HepG2 (cell line): ENCODE measurements around the gene PALM. TPM values are rescaled to one million over a fixed set of nuclear protein-coding genes. Genes with fewer than 3 reads are reported as not detected.

ENCODE experiments used
- ARID2 ChIP-seq: sonication (generic); formaldehyde crosslinking; IDR thresholded peaks from 2 replicates; pipeline ENCODE4 v1.8.1; 2022; ENCODE audit warnings: mild to moderate bottlenecking, missing genetic modification reagents, borderline replicate concordance
- ATF7 ChIP-seq, 2 experiments: fragments of 450-650 bp in 1 of 2; sonication (generic) in 1 of 2; formaldehyde crosslinking in 1 of 2; IDR thresholded peaks; 2 replicates each; pipeline versions ENCODE4 v1.4.0 to v1.6.1; 2016 to 2020; ENCODE audit warnings: antibody characterized with exemption in 1 of 2, mild to moderate bottlenecking in 1 of 2, missing genetic modification reagents in 1 of 2
- BHLHE40 ChIP-seq: IDR thresholded peaks from 2 replicates; pipeline ENCODE4 v1.6.1; 2011; ENCODE audit warnings: low read length, improper control_type of control experiment
- DDIT3 ChIP-seq: sonication (generic); formaldehyde crosslinking; IDR thresholded peaks from 2 replicates; pipeline ENCODE4 v1.4.0; 2020; ENCODE audit warnings: mild to moderate bottlenecking, missing genetic modification reagents
- EP300 ChIP-seq, 3 experiments: sonication (generic) in 1 of 3; formaldehyde crosslinking in 1 of 3; IDR thresholded peaks; 2 replicates each; pipeline versions ENCODE4 v1.5.1 to v1.6.1; 2011 to 2020; ENCODE audit warnings: low read depth in 2 of 3, low read length in 2 of 3, borderline replicate concordance in 1 of 3, improper control_type of control experiment in 1 of 3, mild to moderate bottlenecking in 1 of 3, missing genetic modification reagents in 1 of 3, moderate library complexity in 1 of 3
- HOXA7 ChIP-seq: sonication (generic); formaldehyde crosslinking; IDR thresholded peaks from 2 replicates; pipeline ENCODE4 v1.8.1; 2022; ENCODE audit warnings: mild to moderate bottlenecking, missing genetic modification reagents, moderate library complexity
- IRF2 ChIP-seq: IDR thresholded peaks from 2 replicates; pipeline ENCODE4 v1.6.1; 2018; ENCODE audit warnings: missing genetic modification reagents, missing compliant biosample characterization
- MBNL3 ChIP-seq: fragments of 250-450 bp; sonication (Bioruptor Pico); conservative IDR thresholded peaks from 2 replicates; pipeline ENCODE4 v1.8.0; 2022; ENCODE audit warnings: mild to moderate bottlenecking, inconsistent platforms
- SKIL ChIP-seq: sonication (generic); formaldehyde crosslinking; IDR thresholded peaks from 2 replicates; pipeline ENCODE4 v1.8.0; 2022; ENCODE audit warnings: missing genetic modification reagents, mild to moderate bottlenecking, moderate library complexity, borderline replicate concordance
- SMAD1 ChIP-seq: sonication (generic); formaldehyde crosslinking; IDR thresholded peaks from 2 replicates; pipeline ENCODE4 v1.4.0; 2020; ENCODE audit warnings: missing genetic modification reagents, low read depth, mild to moderate bottlenecking, borderline replicate concordance
- ZBTB2 ChIP-seq: sonication (generic); formaldehyde crosslinking; IDR thresholded peaks from 2 replicates; pipeline ENCODE4 v1.8.0; 2022; ENCODE audit warnings: low read depth, missing genetic modification reagents
- ZMAT3 ChIP-seq: sonication (generic); formaldehyde crosslinking; conservative IDR thresholded peaks from 2 replicates; pipeline ENCODE4 v1.7.0; 2021; ENCODE audit warnings: missing genetic modification reagents
- ZNF17 ChIP-seq: sonication (generic); formaldehyde crosslinking; IDR thresholded peaks from 2 replicates; pipeline ENCODE4 v1.5.0; 2020; ENCODE audit warnings: mild to moderate bottlenecking, missing genetic modification reagents
- ZNF367 ChIP-seq: sonication (generic); formaldehyde crosslinking; IDR thresholded peaks from 2 replicates; pipeline ENCODE4 v1.4.0; 2020; ENCODE audit warnings: missing genetic modification reagents, borderline replicate concordance
- ZNF446 ChIP-seq: sonication (generic); formaldehyde crosslinking; IDR thresholded peaks from 2 replicates; pipeline ENCODE4 v1.5.0; 2020; ENCODE audit warnings: mild to moderate bottlenecking, missing genetic modification reagents
- polyA plus RNA-seq, 8 experiments: library from polyadenylated mRNA; depleted of rRNA in 3 of 8; stranded (reverse) in 7 of 8; unstranded in 1 of 8; fragments of >200 nt; fragmentation: Illumina TruSeq in 4 of 8; extraction: Trizol in 4 of 8; gene quantifications; 2 replicates each; pipeline versions ENCODE4 v1.2.1 to v1.2.3, GENCODE V29; 2011 to 2016; ENCODE audit warnings: low read depth in 4 of 8, missing spikeins in 1 of 8, mixed read lengths in 1 of 8; ENCODE audit not compliant: insufficient read depth in 1 of 8
- total RNA-seq, 5 experiments: library from RNA; depleted of rRNA; stranded (reverse); fragments of >200 nt; fragmentation: Illumina TruSeq; extraction: Trizol; gene quantifications; 2 replicates each; pipeline ENCODE4 v1.2.3, GENCODE V29; 2016; ENCODE audit warnings: low read depth in 1 of 5
- TF ChIP-seq, protein P1 (sequence below): sonication (generic); formaldehyde crosslinking; IDR thresholded peaks from 2 replicates; pipeline ENCODE4 v1.5.0; 2020; ENCODE audit warnings: missing genetic modification reagents, mild to moderate bottlenecking, borderline replicate concordance
- TF ChIP-seq, protein P2 (sequence below): IDR thresholded peaks from 2 replicates; pipeline ENCODE4 v1.6.1; 2012; ENCODE audit warnings: inconsistent platforms
- TF ChIP-seq, protein P3 (sequence below): sonication (generic); formaldehyde crosslinking; IDR thresholded peaks from 2 replicates; pipeline ENCODE4 v1.4.0; 2020; ENCODE audit warnings: missing genetic modification reagents
- TF ChIP-seq, protein P4 (sequence below): sonication (generic); formaldehyde crosslinking; IDR thresholded peaks from 2 replicates; pipeline ENCODE4 v1.5.0; 2020; ENCODE audit warnings: missing genetic modification reagents, mild to moderate bottlenecking, borderline replicate concordance

The PALM gene
- total and polyA plus RNA-seq, 2 of the 13 experiments (the other 11 are each of a cell fraction or from before 2014, with no cell fraction given): 4.0 to 9.7 TPM

DNA sequence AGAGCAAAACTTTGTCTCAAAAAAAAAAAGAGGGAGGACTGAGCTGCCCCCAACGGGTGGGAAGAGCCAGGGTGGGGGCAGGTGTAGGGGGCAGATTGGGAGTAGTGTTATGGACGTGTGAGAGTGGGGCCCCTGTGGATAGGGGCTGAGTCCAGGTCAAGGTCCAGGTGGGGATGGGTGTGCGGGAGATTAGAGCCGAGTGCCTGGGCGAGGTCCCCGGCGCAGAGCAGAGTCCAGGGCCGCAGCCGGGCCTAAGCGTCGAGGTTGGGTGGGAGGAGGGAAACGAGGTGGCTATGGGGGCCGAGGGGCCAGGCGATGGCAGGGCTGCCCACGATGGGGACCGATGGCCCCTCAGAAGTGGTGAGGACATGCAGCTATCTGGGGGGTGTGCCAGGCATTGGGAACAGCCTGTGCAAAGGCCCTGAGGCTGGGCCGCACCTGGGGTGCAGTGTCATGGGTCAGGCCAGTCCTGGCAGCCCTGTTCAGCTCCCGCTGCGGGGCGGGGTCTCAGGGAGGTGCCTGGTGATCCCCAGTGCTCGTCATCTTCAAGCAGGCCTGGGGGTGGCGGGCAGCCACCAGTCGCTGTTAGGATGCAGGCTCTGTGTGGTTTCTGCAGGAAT lies 29.9 kb downstream of the PALM start (continued):
- TF ChIP-seq ATF7 (IDR thresholded peaks at IDR 0.05) (no peak), ATF7 (CRISPR knock-in tag; IDR thresholded peaks at IDR 0.05) (no peak), SKIL (CRISPR knock-in tag) (peak; percentile 90), ZNF367 (no peak), DDIT3 (CRISPR knock-in tag) (no peak), ZNF446 (CRISPR knock-in tag) (peak; percentile 67; the same call in 1 of the 2 replicates), BHLHE40 (peak; percentile 67; the same call in 1 of the 2 replicates), ZNF17 (CRISPR knock-in tag) (no peak), EP300 (IDR thresholded peaks at IDR 0.05; ENCODE audit: low read depth in 2 of 2, low read length in 2 of 2) (peak; percentile 84 to 91; a peak in 3 of 4 replicates), EP300 (CRISPR knock-in tag; IDR thresholded peaks at IDR 0.05; ENCODE audit: borderline replicate concordance) (peak; percentile 91), HOXA7 (CRISPR knock-in tag) (no peak), SMAD1 (CRISPR knock-in tag) (no peak), ZMAT3 (CRISPR knock-in tag) (peak; percentile 58), ARID2 (CRISPR knock-in tag) (peak; percentile 63; the same call in 1 of the 2 replicates), MBNL3 (CRISPR knock-in tag) (no peak), ZBTB2 (no peak), IRF2 (CRISPR knock-in tag) (peak; percentile 72)
- TF ChIP-seq, protein P1, sequence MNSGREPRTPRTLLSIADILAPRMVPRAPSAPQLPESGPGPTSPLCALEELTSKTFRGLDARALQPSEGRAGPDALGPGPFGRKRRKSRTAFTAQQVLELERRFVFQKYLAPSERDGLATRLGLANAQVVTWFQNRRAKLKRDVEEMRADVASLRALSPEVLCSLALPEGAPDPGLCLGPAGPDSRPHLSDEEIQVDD (CRISPR knock-in tag): no peak
- TF ChIP-seq, protein P2, sequence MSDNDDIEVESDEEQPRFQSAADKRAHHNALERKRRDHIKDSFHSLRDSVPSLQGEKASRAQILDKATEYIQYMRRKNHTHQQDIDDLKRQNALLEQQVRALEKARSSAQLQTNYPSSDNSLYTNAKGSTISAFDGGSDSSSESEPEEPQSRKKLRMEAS: peak; percentile 96
- TF ChIP-seq, protein P3, sequence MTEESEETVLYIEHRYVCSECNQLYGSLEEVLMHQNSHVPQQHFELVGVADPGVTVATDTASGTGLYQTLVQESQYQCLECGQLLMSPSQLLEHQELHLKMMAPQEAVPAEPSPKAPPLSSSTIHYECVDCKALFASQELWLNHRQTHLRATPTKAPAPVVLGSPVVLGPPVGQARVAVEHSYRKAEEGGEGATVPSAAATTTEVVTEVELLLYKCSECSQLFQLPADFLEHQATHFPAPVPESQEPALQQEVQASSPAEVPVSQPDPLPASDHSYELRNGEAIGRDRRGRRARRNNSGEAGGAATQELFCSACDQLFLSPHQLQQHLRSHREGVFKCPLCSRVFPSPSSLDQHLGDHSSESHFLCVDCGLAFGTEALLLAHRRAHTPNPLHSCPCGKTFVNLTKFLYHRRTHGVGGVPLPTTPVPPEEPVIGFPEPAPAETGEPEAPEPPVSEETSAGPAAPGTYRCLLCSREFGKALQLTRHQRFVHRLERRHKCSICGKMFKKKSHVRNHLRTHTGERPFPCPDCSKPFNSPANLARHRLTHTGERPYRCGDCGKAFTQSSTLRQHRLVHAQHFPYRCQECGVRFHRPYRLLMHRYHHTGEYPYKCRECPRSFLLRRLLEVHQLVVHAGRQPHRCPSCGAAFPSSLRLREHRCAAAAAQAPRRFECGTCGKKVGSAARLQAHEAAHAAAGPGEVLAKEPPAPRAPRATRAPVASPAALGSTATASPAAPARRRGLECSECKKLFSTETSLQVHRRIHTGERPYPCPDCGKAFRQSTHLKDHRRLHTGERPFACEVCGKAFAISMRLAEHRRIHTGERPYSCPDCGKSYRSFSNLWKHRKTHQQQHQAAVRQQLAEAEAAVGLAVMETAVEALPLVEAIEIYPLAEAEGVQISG (CRISPR knock-in tag): peak; percentile 82
- TF ChIP-seq, protein P4, sequence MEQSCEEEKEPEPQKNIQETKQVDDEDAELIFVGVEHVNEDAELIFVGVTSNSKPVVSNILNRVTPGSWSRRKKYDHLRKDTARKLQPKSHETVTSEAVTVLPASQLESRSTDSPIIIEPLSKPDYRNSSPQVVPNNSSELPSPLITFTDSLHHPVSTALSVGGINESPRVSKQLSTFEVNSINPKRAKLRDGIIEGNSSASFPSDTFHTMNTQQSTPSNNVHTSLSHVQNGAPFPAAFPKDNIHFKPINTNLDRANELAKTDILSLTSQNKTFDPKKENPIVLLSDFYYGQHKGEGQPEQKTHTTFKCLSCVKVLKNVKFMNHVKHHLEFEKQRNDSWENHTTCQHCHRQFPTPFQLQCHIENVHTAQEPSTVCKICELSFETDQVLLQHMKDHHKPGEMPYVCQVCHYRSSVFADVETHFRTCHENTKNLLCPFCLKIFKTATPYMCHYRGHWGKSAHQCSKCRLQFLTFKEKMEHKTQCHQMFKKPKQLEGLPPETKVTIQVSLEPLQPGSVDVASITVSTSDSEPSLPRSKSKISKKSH (CRISPR knock-in tag): peak; percentile 88; the same call in 1 of the 2 replicates
